ENCODE results near the gene FOXC2.

FOXC2 gene

GRCh38 chr16:86566966-86567700 is 504 bp downstream of the FOXC2 start:
- Histone ChIP-seq H3K79me2 (ENCODE audit: low read length) (no peaks in the 10 kb centered on the region), H3K36me3 (replicated peaks; ENCODE audit: low read depth, low read length) (no peaks in the 10 kb centered on the region), H3K27me3 (ENCODE audit: low read depth, low read length) (no peaks in the 10 kb centered on the region), H3K27ac (ENCODE audit: low read length) (no peak overlapping the region), H4K20me1 (ENCODE audit: insufficient read depth, low read length) (no peaks in the 10 kb centered on the region), H3K4me1 (ENCODE audit: low read length) (peaks cover 11% of the 10 kb centered on the region; the same call in 1 of the 2 replicates), H3K4me3 (ENCODE audit: low read length) (no peak overlapping the region), H3K9me3 (ENCODE audit: insufficient read depth, low read length) (no peaks in the 10 kb centered on the region), H3K9ac (ENCODE audit: low read length) (no peak overlapping the region), H2AFZ (ENCODE audit: low read depth, low read length) (no peak overlapping the region), H3K4me2 (ENCODE audit: low read length) (no peak overlapping the region)
- TF ChIP-seq EZH2phosphoT487 (IDR thresholded peaks at IDR 0.05; ENCODE audit: low read depth) (no peak), CTCF (IDR thresholded peaks at IDR 0.05; ENCODE audit: low read depth, low read length) (no peak)

GRCh38 chr16:86567701-86568581 is 1.3 kb downstream of the FOXC2 start:
- no peaks in the 10 kb centered on the region for H3K27me3 ChIP-seq (ENCODE audit: low read depth, low read length)
- no peaks in the 10 kb centered on the region for H3K9me3 ChIP-seq (ENCODE audit: insufficient read depth, low read length)
- H3K4me3 ChIP-seq (ENCODE audit: low read length): no peak overlapping the region
- H2AFZ ChIP-seq (ENCODE audit: low read depth, low read length): no peak overlapping the region
- no peaks in the 10 kb centered on the region for H3K36me3 ChIP-seq (replicated peaks; ENCODE audit: low read depth, low read length)
- H4K20me1 ChIP-seq (ENCODE audit: insufficient read depth, low read length): no peaks in the 10 kb centered on the region
- peaks cover 11% of the 10 kb centered on the region; the same call in 1 of the 2 replicates for H3K4me1 ChIP-seq (ENCODE audit: low read length)
- no peak overlapping the region for H3K27ac ChIP-seq (ENCODE audit: low read length)
- H3K9ac ChIP-seq (ENCODE audit: low read length): no peak overlapping the region
- no peaks in the 10 kb centered on the region for H3K79me2 ChIP-seq (ENCODE audit: low read length)
- no peak for TF ChIP-seq EZH2phosphoT487 (IDR thresholded peaks at IDR 0.05; ENCODE audit: low read depth)
- H3K4me2 ChIP-seq (ENCODE audit: low read length): no peak overlapping the region

GRCh38 chr16:86568677-86569623 is 2.3 kb downstream of the FOXC2 start:
- no peak overlapping the region for H3K4me3 ChIP-seq (ENCODE audit: low read length)
- no peak overlapping the region for H3K9ac ChIP-seq (ENCODE audit: low read length)
- H3K27ac ChIP-seq (ENCODE audit: low read length): no peak overlapping the region
- no peak overlapping the region for H3K4me2 ChIP-seq (ENCODE audit: low read length)
- no peaks in the 10 kb centered on the region for H3K9me3 ChIP-seq (ENCODE audit: insufficient read depth, low read length)
- no peaks in the 10 kb centered on the region for H3K27me3 ChIP-seq (ENCODE audit: low read depth, low read length)
- H3K79me2 ChIP-seq (ENCODE audit: low read length): no peaks in the 10 kb centered on the region
- no peaks in the 10 kb centered on the region for H4K20me1 ChIP-seq (ENCODE audit: insufficient read depth, low read length)
- H2AFZ ChIP-seq (ENCODE audit: low read depth, low read length): no peak overlapping the region
- peaks cover 4% of the 10 kb centered on the region; the same call in 1 of the 2 replicates for H3K4me1 ChIP-seq (ENCODE audit: low read length)
- no peaks in the 10 kb centered on the region for H3K36me3 ChIP-seq (replicated peaks; ENCODE audit: low read depth, low read length)
- TF ChIP-seq EZH2phosphoT487 (IDR thresholded peaks at IDR 0.05; ENCODE audit: low read depth): no peak
- TF ChIP-seq CTCF (IDR thresholded peaks at IDR 0.05; ENCODE audit: low read depth, low read length): no peak

- no peaks in the 10 kb centered on the region for H3K4me1 ChIP-seq (ENCODE audit: low read length)
- H2AFZ ChIP-seq (ENCODE audit: low read depth, low read length): no peak overlapping the region
- H3K36me3 ChIP-seq (replicated peaks; ENCODE audit: low read depth, low read length): no peaks in the 10 kb centered on the region
- no peak overlapping the region for H3K27ac ChIP-seq (ENCODE audit: low read length)
- H3K9ac ChIP-seq (ENCODE audit: low read length): no peak overlapping the region
- H3K79me2 ChIP-seq (ENCODE audit: low read length): no peaks in the 10 kb centered on the region
- H3K4me2 ChIP-seq (ENCODE audit: low read length): no peak overlapping the region
- no peaks in the 10 kb centered on the region for H3K27me3 ChIP-seq (ENCODE audit: low read depth, low read length)
- no peak overlapping the region for H3K4me3 ChIP-seq (ENCODE audit: low read length)
- no peaks in the 10 kb centered on the region for H4K20me1 ChIP-seq (ENCODE audit: insufficient read depth, low read length)
- no peak for TF ChIP-seq CTCF (IDR thresholded peaks at IDR 0.05; ENCODE audit: low read depth, low read length)
- no peak for TF ChIP-seq EZH2phosphoT487 (IDR thresholded peaks at IDR 0.05; ENCODE audit: low read depth)
- no peaks in the 10 kb centered on the region for H3K9me3 ChIP-seq (ENCODE audit: insufficient read depth, low read length)
Measured at GRCh38 chr16:86569701-86570447, 3.2 kb downstream of the FOXC2 start.

Measured in OCI-LY3 (cell line).